ENCODE data around the gene FAM236C. TPM values are rescaled to one million over a fixed set of nuclear protein-coding genes. Genes with fewer than 3 reads are reported as not detected.
"Not testable (repeated sequence)": the region's sequence is repeated elsewhere in the genome, so short reads cannot be mapped to it uniquely, and the experiment has no call there.

Gene FAM236C
- total RNA-seq: not detected
- not detected for polyA plus RNA-seq
- long read RNA-seq, donor 1: 0 reads
- long read RNA-seq, donor 2: 0 reads
- long read RNA-seq, donor 3: 0 reads
- long read RNA-seq, donor 4: 0 reads
- long read RNA-seq, donor 5: 0 reads
- long read RNA-seq, donor 6: 0 reads
- long read RNA-seq, donor 7: 0 reads
- long read RNA-seq, donor 8: 0 reads
- long read RNA-seq, donor 9: 0 reads
- long read RNA-seq, donor 10: 0 reads

GRCh38 chrX:72912315-72912714 is at the start of gene FAM236C:
Gene FAM236C, plus strand, starts transcription at chrX:72912615. Its CDS starts 100 bp downstream, at chrX:72912715.
- not testable (repeated sequence) for H3K9me3 ChIP-seq (ENCODE audit: control insufficient read depth in 2 of 2, insufficient read depth in 1 of 2, low read length in 1 of 2); H3K27me3 ChIP-seq (ENCODE audit: control insufficient read depth in 2 of 2, insufficient read depth in 1 of 2, low read length in 1 of 2); H3K36me3 ChIP-seq (ENCODE audit: control insufficient read depth in 2 of 2, insufficient read depth in 2 of 2, low read length in 1 of 2); DNase-seq (ENCODE audit: low read depth in 6 of 9, low spot score in 9 of 9); H3K27ac ChIP-seq (ENCODE audit: low read depth in 1 of 2, low read length in 1 of 2); H3K4me1 ChIP-seq (ENCODE audit: control insufficient read depth in 2 of 2, insufficient read depth in 2 of 2, low read length in 2 of 2); H3K4me3 ChIP-seq (ENCODE audit: low read length in 2 of 2)
- no CpG with 5 or more reads among the region's 13 CpGs for WGBS

- not testable (repeated sequence) for H3K36me3 ChIP-seq (ENCODE audit: control insufficient read depth in 2 of 2, insufficient read depth in 2 of 2, low read length in 1 of 2); H3K4me3 ChIP-seq (ENCODE audit: low read length in 2 of 2); H3K27me3 ChIP-seq (ENCODE audit: control insufficient read depth in 2 of 2, insufficient read depth in 1 of 2, low read length in 1 of 2); H3K4me1 ChIP-seq (ENCODE audit: control insufficient read depth in 2 of 2, insufficient read depth in 2 of 2, low read length in 2 of 2); H3K27ac ChIP-seq (ENCODE audit: low read depth in 1 of 2, low read length in 1 of 2); H3K9me3 ChIP-seq (ENCODE audit: control insufficient read depth in 2 of 2, insufficient read depth in 1 of 2, low read length in 1 of 2); DNase-seq (ENCODE audit: low read depth in 6 of 9, low spot score in 9 of 9)
- no CpG with 5 or more reads among the region's 2 CpGs for WGBS
Observed at GRCh38 chrX:72882898-72883297, 29.5 kb upstream of the FAM236C start.

DNA sequence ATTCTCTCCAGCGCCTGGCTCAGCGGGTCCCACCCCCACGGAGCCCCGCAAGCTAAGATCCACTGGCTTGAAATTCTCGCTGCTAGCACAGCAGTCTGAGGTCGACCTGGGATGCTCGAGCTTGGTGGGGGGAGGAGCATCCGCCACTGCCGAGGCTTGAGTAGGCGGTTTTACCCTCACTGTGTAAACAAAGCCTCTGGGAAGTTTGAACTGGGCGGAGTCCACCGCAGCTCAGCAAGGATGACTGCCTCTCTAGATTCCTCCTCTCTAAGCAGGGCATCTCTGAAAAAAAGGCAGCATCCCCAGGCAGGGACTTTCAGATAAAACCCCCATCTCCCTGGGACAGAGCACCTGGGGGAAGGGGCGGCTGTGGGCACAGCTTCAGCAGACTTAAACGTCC is 22.7 kb upstream of the FAM236C start:
- not testable (repeated sequence) for H3K36me3 ChIP-seq (ENCODE audit: control insufficient read depth in 2 of 2, insufficient read depth in 2 of 2, low read length in 1 of 2); DNase-seq (ENCODE audit: low read depth in 6 of 9, low spot score in 9 of 9); H3K9me3 ChIP-seq (ENCODE audit: control insufficient read depth in 2 of 2, insufficient read depth in 1 of 2, low read length in 1 of 2); H3K4me1 ChIP-seq (ENCODE audit: control insufficient read depth in 2 of 2, insufficient read depth in 2 of 2, low read length in 2 of 2); H3K4me3 ChIP-seq (ENCODE audit: low read length in 2 of 2); H3K27ac ChIP-seq (ENCODE audit: low read depth in 1 of 2, low read length in 1 of 2); H3K27me3 ChIP-seq (ENCODE audit: control insufficient read depth in 2 of 2, insufficient read depth in 1 of 2, low read length in 1 of 2)
- WGBS: no CpG with 5 or more reads among the region's 14 CpGs

- not testable (repeated sequence) for H3K4me1 ChIP-seq (ENCODE audit: control insufficient read depth in 2 of 2, insufficient read depth in 2 of 2, low read length in 2 of 2); H3K36me3 ChIP-seq (ENCODE audit: control insufficient read depth in 2 of 2, insufficient read depth in 2 of 2, low read length in 1 of 2); H3K9me3 ChIP-seq (ENCODE audit: control insufficient read depth in 2 of 2, insufficient read depth in 1 of 2, low read length in 1 of 2); H3K27me3 ChIP-seq (ENCODE audit: control insufficient read depth in 2 of 2, insufficient read depth in 1 of 2, low read length in 1 of 2); H3K27ac ChIP-seq (ENCODE audit: low read depth in 1 of 2, low read length in 1 of 2); H3K4me3 ChIP-seq (ENCODE audit: low read length in 2 of 2)
- DNase-seq (ENCODE audit: low read depth in 6 of 9, low spot score in 9 of 9): peak in 1 of 9 donors; percentile 0
- 96% methylated on average over 3 of the region's 5 CpGs for WGBS
Observed at GRCh38 chrX:72916096-72916495, 3.7 kb downstream of the FAM236C start.

- not testable (repeated sequence) for H3K36me3 ChIP-seq (ENCODE audit: control insufficient read depth in 2 of 2, insufficient read depth in 2 of 2, low read length in 1 of 2); H3K27ac ChIP-seq (ENCODE audit: low read depth in 1 of 2, low read length in 1 of 2); H3K4me1 ChIP-seq (ENCODE audit: control insufficient read depth in 2 of 2, insufficient read depth in 2 of 2, low read length in 2 of 2); H3K4me3 ChIP-seq (ENCODE audit: low read length in 2 of 2); H3K27me3 ChIP-seq (ENCODE audit: control insufficient read depth in 2 of 2, insufficient read depth in 1 of 2, low read length in 1 of 2); DNase-seq (ENCODE audit: low read depth in 6 of 9, low spot score in 9 of 9); H3K9me3 ChIP-seq (ENCODE audit: control insufficient read depth in 2 of 2, insufficient read depth in 1 of 2, low read length in 1 of 2)
- WGBS: no CpG with 5 or more reads among the region's 1 CpG
Observed at GRCh38 chrX:72932283-72932682, 19.9 kb downstream of the FAM236C start.

DNA sequence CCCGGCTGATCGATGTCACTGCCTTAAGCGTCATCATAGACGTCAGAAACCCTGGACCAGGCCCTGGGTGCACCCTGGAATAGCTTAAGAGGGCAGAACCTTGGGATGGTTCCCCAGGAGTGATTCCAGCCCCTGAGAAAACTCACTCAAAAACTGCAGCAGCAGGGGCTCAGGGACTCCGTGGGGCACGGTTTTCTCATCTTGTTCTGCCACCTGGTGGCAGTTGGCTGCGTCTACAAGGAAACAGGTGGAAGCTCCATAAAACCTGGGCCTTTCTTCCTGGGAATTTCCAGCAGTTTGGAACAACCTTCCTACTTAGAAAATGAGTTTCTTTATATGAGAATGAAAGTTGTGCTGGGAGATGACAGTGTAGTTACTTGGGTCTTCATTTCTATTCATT is 24.0 kb downstream of the FAM236C start:
- WGBS: no CpG with 5 or more reads among the region's 7 CpGs
- H3K4me3 ChIP-seq (ENCODE audit: low read length in 2 of 2); H3K27me3 ChIP-seq (ENCODE audit: control insufficient read depth in 2 of 2, insufficient read depth in 1 of 2, low read length in 1 of 2); H3K9me3 ChIP-seq (ENCODE audit: control insufficient read depth in 2 of 2, insufficient read depth in 1 of 2, low read length in 1 of 2); H3K36me3 ChIP-seq (ENCODE audit: control insufficient read depth in 2 of 2, insufficient read depth in 2 of 2, low read length in 1 of 2); H3K4me1 ChIP-seq (ENCODE audit: control insufficient read depth in 2 of 2, insufficient read depth in 2 of 2, low read length in 2 of 2); DNase-seq (ENCODE audit: low read depth in 6 of 9, low spot score in 9 of 9); H3K27ac ChIP-seq (ENCODE audit: low read depth in 1 of 2, low read length in 1 of 2): not testable (repeated sequence)

- not testable (repeated sequence) for H3K36me3 ChIP-seq (ENCODE audit: control insufficient read depth in 2 of 2, insufficient read depth in 2 of 2, low read length in 1 of 2); H3K9me3 ChIP-seq (ENCODE audit: control insufficient read depth in 2 of 2, insufficient read depth in 1 of 2, low read length in 1 of 2); H3K27ac ChIP-seq (ENCODE audit: low read depth in 1 of 2, low read length in 1 of 2); DNase-seq (ENCODE audit: low read depth in 6 of 9, low spot score in 9 of 9); H3K27me3 ChIP-seq (ENCODE audit: control insufficient read depth in 2 of 2, insufficient read depth in 1 of 2, low read length in 1 of 2); H3K4me1 ChIP-seq (ENCODE audit: control insufficient read depth in 2 of 2, insufficient read depth in 2 of 2, low read length in 2 of 2); H3K4me3 ChIP-seq (ENCODE audit: low read length in 2 of 2)
- no CpG with 5 or more reads among the region's 8 CpGs for WGBS
Observed at GRCh38 chrX:72936882-72937455, 24.6 kb downstream of the FAM236C start.

DNA sequence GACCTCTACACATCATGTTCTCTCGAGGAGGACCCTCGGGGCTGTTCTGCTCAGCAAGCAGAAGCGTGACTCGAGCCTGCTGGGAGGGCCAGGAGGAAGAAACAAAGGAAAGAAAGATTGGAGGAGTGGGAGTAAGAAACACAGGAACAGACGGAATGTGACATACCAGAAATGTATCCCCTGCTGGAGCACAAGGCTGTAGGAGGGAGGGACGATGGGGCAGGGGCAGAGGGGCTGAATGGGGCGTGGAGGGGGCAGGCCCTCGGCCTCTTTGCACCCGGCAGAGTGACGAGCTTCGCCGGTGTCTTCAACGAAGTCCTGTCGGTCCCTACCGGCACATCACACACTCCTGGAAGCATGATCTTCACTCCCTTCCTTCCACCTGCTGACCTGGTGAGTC is 25.5 kb downstream of the FAM236C start, which contains the start of gene FAM236A:
Gene FAM236A (plus strand): TSS at position 301 of the 400 bp plus-strand sequence. CDS start 57 bp downstream, at position 358.
- DNase-seq (ENCODE audit: low read depth in 6 of 9, low spot score in 9 of 9); H3K36me3 ChIP-seq (ENCODE audit: control insufficient read depth in 2 of 2, insufficient read depth in 2 of 2, low read length in 1 of 2); H3K9me3 ChIP-seq (ENCODE audit: control insufficient read depth in 2 of 2, insufficient read depth in 1 of 2, low read length in 1 of 2); H3K4me1 ChIP-seq (ENCODE audit: control insufficient read depth in 2 of 2, insufficient read depth in 2 of 2, low read length in 2 of 2); H3K4me3 ChIP-seq (ENCODE audit: low read length in 2 of 2); H3K27ac ChIP-seq (ENCODE audit: low read depth in 1 of 2, low read length in 1 of 2); H3K27me3 ChIP-seq (ENCODE audit: control insufficient read depth in 2 of 2, insufficient read depth in 1 of 2, low read length in 1 of 2): not testable (repeated sequence)
- WGBS: no CpG with 5 or more reads among the region's 15 CpGs

- H3K9me3 ChIP-seq (ENCODE audit: control insufficient read depth in 2 of 2, insufficient read depth in 1 of 2, low read length in 1 of 2): not testable (repeated sequence)
Observed at GRCh38 chrX:72942272-72942671, 29.9 kb downstream of the FAM236C start.

More at GRCh38 chrX:72942272-72942671, 29.9 kb downstream of the FAM236C start:
- not testable (repeated sequence) for H3K27ac ChIP-seq (ENCODE audit: low read depth in 1 of 2, low read length in 1 of 2); H3K36me3 ChIP-seq (ENCODE audit: control insufficient read depth in 2 of 2, insufficient read depth in 2 of 2, low read length in 1 of 2); H3K4me1 ChIP-seq (ENCODE audit: control insufficient read depth in 2 of 2, insufficient read depth in 2 of 2, low read length in 2 of 2); H3K27me3 ChIP-seq (ENCODE audit: control insufficient read depth in 2 of 2, insufficient read depth in 1 of 2, low read length in 1 of 2); H3K4me3 ChIP-seq (ENCODE audit: low read length in 2 of 2); DNase-seq (ENCODE audit: low read depth in 6 of 9, low spot score in 9 of 9)
- no CpG with 5 or more reads among the region's 6 CpGs for WGBS
